CD4-positive, alpha-beta T cell treated with Interleukin-17A for 1 hour (primary cell): ENCODE data around the gene LEO1.

ENCODE experiments used
- DNase-seq: peaks from one replicate; pipeline ENCODE4 v3.0.0-alpha.2; 2020

Gene LEO1

DNA sequence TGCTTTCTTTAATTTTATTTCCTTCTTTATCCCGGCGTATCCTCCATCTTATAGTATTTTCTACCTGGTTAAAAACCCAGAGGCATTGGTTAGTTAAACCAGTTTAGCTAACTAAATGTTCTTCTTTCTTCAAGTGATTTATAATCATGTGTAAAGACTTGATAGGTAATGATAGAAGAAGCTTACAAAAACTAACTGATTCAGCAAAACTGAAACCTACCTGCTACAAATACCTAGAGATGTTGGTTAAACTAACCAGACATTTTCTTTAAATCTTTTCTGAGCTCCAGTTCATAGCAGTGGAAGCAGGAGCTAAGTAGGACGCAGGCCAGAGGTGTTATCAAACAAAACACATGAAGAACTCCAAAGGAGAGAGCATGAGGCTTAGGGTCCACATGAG lies 44.8 kb downstream of the LEO1 start:
- no peak for DNase-seq

DNA sequence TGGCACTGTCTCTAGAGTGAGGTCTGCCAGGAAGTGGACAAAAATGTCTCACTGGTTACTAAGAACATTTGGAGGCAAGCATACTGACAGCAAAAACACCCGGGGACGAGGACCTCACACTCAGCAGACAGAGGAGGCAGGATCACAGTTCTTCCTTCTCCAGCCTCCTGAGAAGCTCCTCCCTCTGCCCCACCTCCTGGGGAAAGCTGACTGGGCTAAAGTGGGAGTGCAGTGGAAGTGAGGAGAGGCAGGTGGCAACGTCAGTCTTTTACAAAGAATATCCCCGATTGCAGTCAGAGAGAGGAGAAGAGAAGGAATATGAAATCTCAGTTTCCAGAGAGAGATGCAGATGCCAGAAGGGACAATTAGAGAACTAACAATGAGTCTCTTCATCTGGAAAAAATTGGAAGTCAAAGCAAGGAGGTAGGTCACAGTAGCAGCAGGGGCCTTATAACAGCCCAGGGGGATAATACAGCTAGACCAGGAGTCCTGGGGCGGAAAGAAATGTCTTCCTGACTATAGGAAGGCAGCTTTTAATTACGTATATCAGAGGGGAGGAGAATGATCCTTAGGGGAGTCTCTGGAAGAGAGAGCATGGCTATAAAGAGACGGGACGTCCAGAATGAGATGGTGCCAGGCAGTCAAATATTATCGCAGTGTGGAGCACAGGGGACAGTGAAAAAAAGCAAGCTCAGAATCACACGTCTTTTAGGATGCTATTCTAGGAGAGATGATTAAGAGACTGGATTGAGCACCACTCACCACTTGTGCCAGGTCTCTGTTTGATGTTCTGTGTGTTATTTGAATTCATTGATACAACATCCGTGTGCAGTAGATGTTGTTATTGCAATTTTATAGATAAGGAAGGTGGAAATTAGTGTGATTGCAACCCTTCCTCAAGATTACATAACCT lies 47.2 kb downstream of the LEO1 start:
- no peak for DNase-seq

DNA sequence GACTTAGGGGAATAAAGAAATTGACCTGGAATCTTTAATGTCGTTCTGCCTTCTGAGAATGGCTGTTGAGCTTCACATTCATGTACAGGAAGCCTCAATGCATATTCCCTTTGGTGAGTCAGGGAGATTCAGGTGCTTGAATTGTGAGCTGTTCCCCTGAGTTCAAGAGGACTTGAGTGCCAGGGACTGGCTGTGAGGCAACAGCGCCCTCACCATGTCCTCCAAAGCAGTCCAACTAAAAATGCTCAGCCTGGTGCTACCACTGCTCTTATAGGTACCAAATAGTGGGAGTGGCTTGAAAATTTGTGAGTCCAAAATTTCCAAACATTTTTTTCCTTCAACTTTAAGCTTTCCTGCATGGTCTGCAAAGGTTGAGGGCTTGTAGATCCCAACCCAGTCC lies 54.1 kb downstream of the LEO1 start:
- no peak for DNase-seq

GRCh38 chr15:51912528-51912927 lies 59.0 kb downstream of the LEO1 start:
- DNase-seq: no peak

DNA sequence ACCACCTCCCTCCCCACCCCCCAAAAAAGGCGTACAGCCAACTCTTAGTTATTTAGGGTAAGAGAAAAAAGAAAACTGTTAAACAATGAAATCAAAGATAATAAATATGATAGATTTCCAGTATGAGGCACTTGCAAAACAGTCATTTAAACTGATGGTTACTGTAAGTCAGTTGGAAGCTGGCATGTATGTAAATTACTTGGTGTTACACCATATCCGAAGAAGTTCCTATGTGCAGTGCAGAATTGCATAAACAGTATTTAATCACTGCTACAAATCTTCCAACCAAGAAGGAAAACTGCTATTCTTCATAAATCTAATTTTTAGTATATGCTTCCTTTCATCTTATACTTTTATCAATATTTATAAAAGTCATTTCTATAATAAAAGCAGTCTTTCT lies 62.0 kb downstream of the LEO1 start:
- DNase-seq: no peak

DNA sequence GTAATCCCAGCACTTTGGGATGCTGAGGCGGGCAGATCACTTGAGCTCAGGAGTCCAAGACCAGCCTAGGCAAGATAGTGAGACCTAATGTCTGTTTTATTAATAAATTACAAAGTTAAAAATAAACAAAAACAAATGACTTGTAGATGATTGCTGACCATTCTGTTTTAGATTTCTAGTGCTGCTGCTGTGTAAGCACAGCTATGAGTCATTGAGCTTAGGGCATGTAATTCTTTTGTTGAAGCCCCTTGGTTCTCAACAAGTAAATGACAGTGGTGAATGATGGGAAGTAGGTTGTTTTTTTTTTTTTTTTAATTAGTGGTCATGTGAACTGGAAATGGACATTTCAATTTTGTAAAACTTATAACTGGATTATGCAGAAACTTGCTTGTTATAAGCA lies 63.3 kb downstream of the LEO1 start:
- DNase-seq: no peak

DNA sequence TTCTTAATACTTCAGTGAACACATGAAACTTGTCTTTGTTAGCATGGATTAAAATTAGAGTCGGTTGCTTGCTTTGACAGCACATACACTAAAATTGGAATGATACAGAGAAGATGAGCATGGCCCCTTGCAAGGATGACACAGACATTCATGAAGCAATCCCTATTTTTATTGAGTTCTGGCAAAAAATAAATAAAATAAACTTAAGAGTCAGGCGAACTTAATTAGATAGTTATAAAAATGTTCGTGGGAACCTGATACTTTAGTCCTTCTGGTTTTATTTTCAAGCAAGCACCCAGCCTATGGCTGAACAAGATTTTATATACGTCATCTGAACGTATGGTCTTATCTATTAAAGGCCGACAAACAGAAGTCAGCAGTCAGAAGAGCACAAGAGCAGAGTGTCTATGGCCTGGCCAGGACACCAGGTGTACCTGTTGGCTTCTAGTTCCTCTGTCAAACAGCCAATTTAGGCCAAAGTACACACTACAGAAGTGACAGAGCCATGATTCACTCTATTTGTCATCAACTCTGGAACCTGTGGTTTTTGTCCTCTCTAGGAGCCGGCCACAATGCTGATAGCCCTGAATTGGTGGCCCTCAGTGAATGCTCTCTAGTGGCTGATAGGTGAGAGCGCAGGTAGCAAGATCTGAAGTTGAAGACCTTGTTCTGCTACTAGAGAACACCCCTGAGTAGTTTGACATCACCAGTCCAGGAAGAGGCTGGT lies 64.3 kb downstream of the LEO1 start:
- DNase-seq: no peak

DNA sequence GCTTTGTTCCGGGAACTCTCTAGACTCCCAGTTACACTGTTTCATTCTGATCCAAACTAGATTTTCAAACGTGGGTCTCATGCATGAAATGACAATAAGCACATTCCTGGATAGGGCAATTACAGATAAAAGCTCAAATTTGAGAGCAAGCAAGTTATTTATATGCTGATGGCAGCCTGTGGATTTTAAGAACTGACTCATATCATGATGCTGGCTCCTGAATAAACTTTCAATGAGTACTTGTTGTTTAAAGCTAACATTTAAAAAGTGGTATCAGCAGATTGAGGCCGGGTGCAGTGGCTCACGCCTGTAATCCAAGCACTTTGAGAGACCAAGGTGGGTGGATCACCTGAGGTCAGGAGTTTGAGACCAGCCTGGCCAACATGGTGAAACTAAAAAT lies 66.6 kb downstream of the LEO1 start:
- no peak for DNase-seq

DNA sequence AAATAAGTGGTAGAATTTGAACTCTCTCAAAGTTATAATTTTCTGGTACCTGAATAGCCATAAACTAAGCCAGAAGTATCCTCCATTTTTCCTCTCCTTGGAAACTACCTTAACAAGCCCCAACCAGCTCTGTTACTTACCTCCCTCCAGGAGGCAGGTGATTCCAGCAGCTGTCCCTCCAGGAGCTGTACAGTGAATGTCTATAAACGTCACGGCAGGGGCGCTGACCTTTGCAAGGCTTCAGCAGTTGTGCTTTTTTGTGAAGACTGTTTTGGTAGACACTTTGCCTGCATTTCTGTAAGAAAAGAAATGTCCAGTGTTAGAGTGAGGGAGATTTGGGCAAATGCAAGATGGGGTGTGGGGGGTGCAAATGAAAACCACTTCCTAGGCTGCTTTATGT lies 67.2 kb downstream of the LEO1 start:
- no peak for DNase-seq

DNA sequence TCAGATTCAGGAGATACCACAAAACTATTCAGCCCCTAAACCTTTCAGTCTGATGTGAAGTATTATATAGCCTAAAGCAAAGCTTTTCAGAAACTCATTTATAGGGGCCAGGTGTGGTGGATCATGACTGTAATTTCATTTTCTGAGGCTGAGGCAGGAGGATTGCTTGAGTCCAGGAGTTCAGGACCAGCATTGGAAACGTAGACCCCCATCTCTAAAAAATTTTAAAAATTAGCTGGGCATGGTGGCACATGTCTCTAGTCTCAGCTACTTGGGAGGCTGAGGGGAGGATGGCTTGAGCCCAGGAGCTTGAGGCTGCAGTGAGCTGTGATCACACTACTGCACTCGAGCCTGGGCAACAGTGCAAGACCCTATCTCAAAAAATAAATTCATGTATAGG lies 82.1 kb downstream of the LEO1 start:
- no peak for DNase-seq

- peak; percentile 41 for DNase-seq
These were observed 82.9 kb downstream of the LEO1 start for GRCh38 chr15:51888593-51889195.
